ENCODE data around the gene PPP1R12B.

Gene PPP1R12B

GRCh38 chr1:202316186-202316585 lies 32.3 kb upstream of the PPP1R12B start:
- Histone ChIP-seq H3K9me3 (no peaks in the 10 kb centered on the region), H3K36me3 (no peaks in the 10 kb centered on the region), H3K27ac (no peak overlapping the region), H3K27me3 (peaks cover 47% of the 10 kb centered on the region), H3K4me3 (ENCODE audit: low read depth in 1 of 2, low read length in 1 of 2) (no peak overlapping the region), H3K4me1 (ENCODE audit: control insufficient read depth in 1 of 2, insufficient read depth in 1 of 2, low read depth in 1 of 2, low read length in 1 of 2) (no peaks in the 10 kb centered on the region)
- TF ChIP-seq CTCF (IDR thresholded peaks at IDR 0.05) = no peak

GRCh38 chr1:202317941-202318925 lies 30.3 kb upstream of the PPP1R12B start:
- H3K27ac ChIP-seq = no peak overlapping the region
- H3K9me3 ChIP-seq = no peaks in the 10 kb centered on the region
- peaks cover 32% of the 10 kb centered on the region for H3K27me3 ChIP-seq
- H3K36me3 ChIP-seq = no peaks in the 10 kb centered on the region
- no peak overlapping the region for H3K4me3 ChIP-seq (ENCODE audit: low read depth in 1 of 2, low read length in 1 of 2)
- no peak for TF ChIP-seq CTCF (IDR thresholded peaks at IDR 0.05)
- H3K4me1 ChIP-seq (ENCODE audit: control insufficient read depth in 1 of 2, insufficient read depth in 1 of 2, low read depth in 1 of 2, low read length in 1 of 2) = no peaks in the 10 kb centered on the region

- Histone ChIP-seq H3K4me3 (ENCODE audit: low read depth in 1 of 2, low read length in 1 of 2) (no peak overlapping the region), H3K27ac (no peak overlapping the region), H3K4me1 (ENCODE audit: control insufficient read depth in 1 of 2, insufficient read depth in 1 of 2, low read depth in 1 of 2, low read length in 1 of 2) (no peaks in the 10 kb centered on the region), H3K9me3 (no peaks in the 10 kb centered on the region), H3K36me3 (no peaks in the 10 kb centered on the region), H3K27me3 (peaks cover 19% of the 10 kb centered on the region)
- no peak for TF ChIP-seq CTCF (IDR thresholded peaks at IDR 0.05)
Observed at GRCh38 chr1:202319381-202320080, 29.0 kb upstream of the PPP1R12B start.

GRCh38 chr1:202320081-202320405 lies 28.5 kb upstream of the PPP1R12B start:
- Histone ChIP-seq H3K27me3 (peaks cover 14% of the 10 kb centered on the region), H3K4me1 (ENCODE audit: control insufficient read depth in 1 of 2, insufficient read depth in 1 of 2, low read depth in 1 of 2, low read length in 1 of 2) (no peaks in the 10 kb centered on the region), H3K4me3 (ENCODE audit: low read depth in 1 of 2, low read length in 1 of 2) (no peak overlapping the region), H3K27ac (no peak overlapping the region), H3K36me3 (no peaks in the 10 kb centered on the region), H3K9me3 (no peaks in the 10 kb centered on the region)
- no peak for TF ChIP-seq CTCF (IDR thresholded peaks at IDR 0.05)

GRCh38 chr1:202323731-202324130 lies 24.8 kb upstream of the PPP1R12B start:
- Histone ChIP-seq H3K4me3 (ENCODE audit: low read depth in 1 of 2, low read length in 1 of 2) (no peak overlapping the region), H3K9me3 (no peaks in the 10 kb centered on the region), H3K4me1 (ENCODE audit: control insufficient read depth in 1 of 2, insufficient read depth in 1 of 2, low read depth in 1 of 2, low read length in 1 of 2) (no peaks in the 10 kb centered on the region), H3K27me3 (peaks cover 14% of the 10 kb centered on the region), H3K27ac (no peak overlapping the region), H3K36me3 (peaks cover 3% of the 10 kb centered on the region)
- no peak for TF ChIP-seq CTCF (IDR thresholded peaks at IDR 0.05)
